AG04449 (cell line): Measurements from ENCODE around the gene MOCS1.

ENCODE experiments used
- CTCF ChIA-PET: fragments of 350-600 bp; formaldehyde crosslinking; extraction: SDS; loops from one replicate; lab custom pipeline; 2021; ENCODE audit warnings: antibody characterized with exemption; lab: Yijun Ruan, JAX
- POLR2A ChIA-PET: fragments of 400-600, 350-600 bp; formaldehyde crosslinking; extraction: SDS; loops from one replicate; lab custom pipeline; 2020; ENCODE audit warnings: antibody characterized with exemption, inconsistent platforms; lab: Yijun Ruan, JAX
- DNase-seq: peaks from one replicate; pipeline ENCODE4 v3.0.0-alpha.2; 2010; ENCODE audit warnings: low read depth, low spot score
- H3K4me3 ChIP-seq: 2 replicates; pipeline ENCODE4 v1.5.1; 2011; ENCODE audit warnings: low read depth, mild to moderate bottlenecking, control low read depth, low read length
- TF ChIP-seq, protein P1 (sequence below): IDR thresholded peaks from one replicate; pipeline ENCODE4 v1.5.1; 2011; ENCODE audit warnings: mild to moderate bottlenecking, moderate library complexity, low read length, control low read depth, inconsistent platforms; ENCODE audit not compliant: insufficient read depth; ENCODE audit errors: missing control alignments

The MOCS1 gene

DNA sequence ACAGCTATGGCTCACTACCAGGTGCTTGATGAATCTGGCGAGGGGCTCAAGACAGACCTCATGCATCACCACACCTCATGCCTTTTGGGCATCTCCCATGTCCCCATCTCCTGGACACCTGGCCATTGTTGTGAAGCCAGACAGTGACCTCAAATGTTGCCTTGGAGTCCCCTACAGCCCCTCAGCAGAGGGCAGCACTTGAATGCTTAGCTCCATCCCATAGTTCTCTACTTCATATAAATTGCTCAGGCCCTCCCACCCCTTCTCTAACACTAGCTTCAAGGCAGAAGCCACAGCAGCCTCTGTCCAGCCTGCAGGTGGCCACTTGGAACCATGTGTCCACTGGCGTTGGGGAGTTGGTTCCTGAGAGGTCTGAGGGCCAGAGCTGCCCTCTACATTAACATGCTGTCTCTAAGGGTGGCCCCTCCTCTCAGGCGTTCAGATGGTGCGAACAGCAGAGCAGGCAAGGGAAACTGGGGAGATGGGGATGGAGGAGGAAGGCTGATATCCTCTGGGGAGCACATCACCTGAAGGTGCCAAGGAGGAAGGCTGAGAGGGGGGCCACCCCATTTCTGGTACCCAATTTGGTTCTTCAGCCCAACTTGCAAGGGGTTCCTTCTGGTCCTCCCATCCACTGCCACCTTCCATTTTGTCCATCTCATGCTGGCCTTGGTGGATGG is 31.3 kb downstream of the MOCS1 start:
- H3K4me3 ChIP-seq, result no peak overlapping the region
- TF ChIP-seq, protein P1, sequence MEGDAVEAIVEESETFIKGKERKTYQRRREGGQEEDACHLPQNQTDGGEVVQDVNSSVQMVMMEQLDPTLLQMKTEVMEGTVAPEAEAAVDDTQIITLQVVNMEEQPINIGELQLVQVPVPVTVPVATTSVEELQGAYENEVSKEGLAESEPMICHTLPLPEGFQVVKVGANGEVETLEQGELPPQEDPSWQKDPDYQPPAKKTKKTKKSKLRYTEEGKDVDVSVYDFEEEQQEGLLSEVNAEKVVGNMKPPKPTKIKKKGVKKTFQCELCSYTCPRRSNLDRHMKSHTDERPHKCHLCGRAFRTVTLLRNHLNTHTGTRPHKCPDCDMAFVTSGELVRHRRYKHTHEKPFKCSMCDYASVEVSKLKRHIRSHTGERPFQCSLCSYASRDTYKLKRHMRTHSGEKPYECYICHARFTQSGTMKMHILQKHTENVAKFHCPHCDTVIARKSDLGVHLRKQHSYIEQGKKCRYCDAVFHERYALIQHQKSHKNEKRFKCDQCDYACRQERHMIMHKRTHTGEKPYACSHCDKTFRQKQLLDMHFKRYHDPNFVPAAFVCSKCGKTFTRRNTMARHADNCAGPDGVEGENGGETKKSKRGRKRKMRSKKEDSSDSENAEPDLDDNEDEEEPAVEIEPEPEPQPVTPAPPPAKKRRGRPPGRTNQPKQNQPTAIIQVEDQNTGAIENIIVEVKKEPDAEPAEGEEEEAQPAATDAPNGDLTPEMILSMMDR, result no peak
- DNase-seq, result no peak
- CTCF ChIA-PET, result interaction anchor here (1.5 to 3.7 kb wide), 2 partner anchors 11 kb away, joined by 4 to 21 read pairs; no protein-coding TSS in a partner anchor
- POLR2A ChIA-PET, result interaction anchor here (0.6 kb wide), 1 partner anchor 12 kb away, joined by 3 read pairs; no protein-coding TSS in a partner anchor

DNA sequence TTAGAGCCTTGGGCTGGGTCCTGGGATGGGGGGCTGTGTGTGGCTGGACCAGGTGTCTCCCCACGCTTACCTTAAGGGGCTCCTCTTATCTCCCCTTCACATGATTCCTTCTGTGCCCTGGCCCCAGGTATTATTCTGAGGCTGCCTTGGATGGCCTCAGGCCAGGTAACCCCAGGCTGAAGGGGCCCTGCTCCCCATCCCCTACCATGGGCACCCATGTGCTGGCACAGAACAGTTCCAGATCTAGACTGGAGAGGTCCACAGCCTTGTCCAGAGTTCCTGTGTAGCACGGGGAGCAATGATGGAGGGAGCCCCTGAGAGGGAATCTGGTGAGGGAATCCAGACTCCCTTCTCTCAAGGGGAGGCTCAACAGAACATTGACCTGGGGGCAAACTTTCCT is 32.1 kb downstream of the MOCS1 start:
- no peak overlapping the region for H3K4me3 ChIP-seq

DNA sequence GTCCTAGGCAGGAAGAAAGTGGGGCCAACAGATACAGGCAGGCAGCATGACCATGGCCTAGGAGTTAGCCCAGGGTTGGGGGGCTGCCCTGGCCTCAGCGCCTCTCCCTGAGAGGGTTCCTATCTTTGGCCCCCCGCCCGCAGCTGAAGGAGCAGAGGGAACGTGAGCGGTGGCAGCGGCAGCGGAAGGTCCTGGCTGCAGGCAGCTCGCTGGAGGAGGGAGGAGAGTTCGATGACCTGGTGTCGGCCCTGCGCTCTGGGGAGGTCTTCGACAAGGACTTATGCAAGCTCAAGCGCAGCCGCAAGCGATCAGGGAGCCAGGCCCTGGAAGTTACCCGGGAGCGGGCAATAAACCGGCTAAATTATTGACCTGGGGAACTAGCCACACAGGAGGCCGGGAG is 32.6 kb downstream of the MOCS1 start:
- no peak for DNase-seq
- ChIA-PET CTCF (interaction anchor here (0.6 to 3.7 kb wide), 2 partner anchors 10 to 96 kb away, joined by 3 to 21 read pairs; no protein-coding TSS in a partner anchor), POLR2A (no interaction called here)
- no peak overlapping the region for H3K4me3 ChIP-seq
- TF ChIP-seq, protein P1, result no peak

More for the DNA sequence above, 32.1 kb downstream of the MOCS1 start:
- no peak for DNase-seq
- ChIA-PET CTCF (interaction anchor here (3.7 kb wide), 1 partner anchor 11 kb away, joined by 21 read pairs; no protein-coding TSS in a partner anchor), POLR2A (no interaction called here)
- TF ChIP-seq, protein P1, result no peak

DNA sequence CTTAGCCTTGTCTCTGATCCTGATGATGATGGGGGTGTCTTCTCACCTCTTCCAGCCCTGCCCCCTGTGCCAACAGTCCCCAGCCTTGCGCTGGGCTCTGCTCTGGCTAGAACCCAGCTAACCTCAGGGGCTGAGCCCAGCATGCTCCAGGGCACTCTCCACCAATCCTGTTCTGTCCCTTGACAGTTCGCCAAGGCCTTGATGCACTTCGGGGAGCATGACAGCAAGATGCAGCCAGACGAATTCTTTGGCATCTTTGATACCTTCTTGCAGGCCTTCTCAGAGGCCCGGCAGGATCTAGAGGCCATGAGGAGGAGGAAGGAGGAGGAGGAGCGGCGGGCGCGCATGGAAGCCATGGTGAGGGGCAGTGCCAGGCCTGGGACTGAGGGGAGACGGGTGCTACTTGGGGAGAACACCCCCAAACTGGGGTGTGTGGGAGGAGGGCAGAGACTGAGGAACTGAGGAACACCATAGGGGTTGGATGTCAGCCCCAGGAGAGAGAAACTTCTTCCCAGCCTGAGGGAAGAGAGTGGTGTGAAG is 33.1 kb downstream of the MOCS1 start:
- TF ChIP-seq, protein P1, result no peak
- no peak for DNase-seq
- no peak overlapping the region for H3K4me3 ChIP-seq
- CTCF ChIA-PET, result interaction anchor here (0.6 to 3.7 kb wide), 3 partner anchors 10 to 537 kb away, joined by 3 to 21 read pairs (median 6); no protein-coding TSS in a partner anchor
- POLR2A ChIA-PET, result no interaction called here

DNA sequence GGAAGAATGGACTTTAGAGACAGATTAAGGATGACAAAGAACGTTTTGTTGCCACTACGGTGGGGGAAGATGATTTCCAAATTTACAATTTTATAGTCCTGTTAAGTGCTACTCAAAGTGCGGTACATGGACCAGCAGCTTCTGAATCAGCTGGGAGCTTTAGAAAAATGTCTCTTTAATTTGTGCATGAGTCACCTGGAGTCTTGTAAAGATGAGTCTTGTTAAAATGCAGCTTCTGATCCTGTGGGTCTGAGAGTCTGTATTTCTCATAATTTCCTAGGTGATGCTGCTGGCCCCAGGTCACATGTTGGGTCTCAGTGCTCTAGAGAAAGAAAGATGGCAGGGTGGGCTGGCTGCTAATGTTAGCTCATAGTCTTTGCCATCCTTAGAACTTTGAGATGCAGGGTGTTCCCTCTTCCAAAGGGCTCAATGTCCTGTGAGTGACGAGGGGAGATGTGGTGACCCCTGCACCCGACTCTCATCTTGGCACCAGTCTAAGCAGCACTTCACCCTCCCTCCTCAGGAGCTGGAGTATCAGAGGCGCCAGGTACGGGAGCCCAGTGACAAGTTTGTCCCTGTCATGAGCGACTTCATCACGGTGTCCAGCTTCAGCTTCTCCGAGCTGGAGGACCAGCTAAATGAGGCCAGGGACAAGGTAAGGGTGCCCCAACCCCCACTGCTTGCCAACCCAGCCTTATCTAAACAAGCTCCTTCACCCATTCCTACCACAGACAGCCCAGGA is 34.5 kb downstream of the MOCS1 start:
- no peak overlapping the region for H3K4me3 ChIP-seq
- DNase-seq, result no peak
- TF ChIP-seq, protein P1, result no peak
- CTCF ChIA-PET, result interaction anchor here (0.8 to 3.7 kb wide), 5 partner anchors 8 to 536 kb away, joined by 3 to 21 read pairs (median 4); no protein-coding TSS in a partner anchor
- POLR2A ChIA-PET, result no interaction called here
